Stimulated activated effector memory CD8-positive, alpha-beta T cell treated with anti-CD3 and anti-CD28 coated beads, Interleukin-12 subunit alpha, Interleukin-12 subunit beta, amount 100 ng/mL, for 72 hours (primary cell): ENCODE measurements around the gene ARRDC1.

Experiments used
- ATAC-seq: fragments of 150-1000 bp; cut with Tn5 transposase; 2 replicates; pipeline ENCODE4 v1.10.0; 2021
- DNase-seq, 2 donors: peaks; one replicate each; pipeline ENCODE4 v3.0.0; 2021 to 2022; ENCODE audit warnings: low spot score in 2 of 2
- H3K27ac Mint-ChIP-seq: one replicate; pipeline ENCODE4 v1.8.0; 2022; ENCODE audit warnings: mild to moderate bottlenecking, mixed read lengths
- H3K36me3 Mint-ChIP-seq: one replicate; pipeline ENCODE4 v1.8.0; 2022; ENCODE audit warnings: mild to moderate bottlenecking, mixed read lengths
- H3K4me1 Mint-ChIP-seq: one replicate; pipeline ENCODE4 v1.8.0; 2022; ENCODE audit warnings: mixed read lengths
- H3K4me3 Mint-ChIP-seq: one replicate; pipeline ENCODE4 v1.8.0; 2022; ENCODE audit warnings: mild to moderate bottlenecking, mixed read lengths
- H3K9me3 Mint-ChIP-seq: one replicate; pipeline ENCODE4 v1.8.0; 2022; ENCODE audit warnings: mixed read lengths

Gene ARRDC1

DNA sequence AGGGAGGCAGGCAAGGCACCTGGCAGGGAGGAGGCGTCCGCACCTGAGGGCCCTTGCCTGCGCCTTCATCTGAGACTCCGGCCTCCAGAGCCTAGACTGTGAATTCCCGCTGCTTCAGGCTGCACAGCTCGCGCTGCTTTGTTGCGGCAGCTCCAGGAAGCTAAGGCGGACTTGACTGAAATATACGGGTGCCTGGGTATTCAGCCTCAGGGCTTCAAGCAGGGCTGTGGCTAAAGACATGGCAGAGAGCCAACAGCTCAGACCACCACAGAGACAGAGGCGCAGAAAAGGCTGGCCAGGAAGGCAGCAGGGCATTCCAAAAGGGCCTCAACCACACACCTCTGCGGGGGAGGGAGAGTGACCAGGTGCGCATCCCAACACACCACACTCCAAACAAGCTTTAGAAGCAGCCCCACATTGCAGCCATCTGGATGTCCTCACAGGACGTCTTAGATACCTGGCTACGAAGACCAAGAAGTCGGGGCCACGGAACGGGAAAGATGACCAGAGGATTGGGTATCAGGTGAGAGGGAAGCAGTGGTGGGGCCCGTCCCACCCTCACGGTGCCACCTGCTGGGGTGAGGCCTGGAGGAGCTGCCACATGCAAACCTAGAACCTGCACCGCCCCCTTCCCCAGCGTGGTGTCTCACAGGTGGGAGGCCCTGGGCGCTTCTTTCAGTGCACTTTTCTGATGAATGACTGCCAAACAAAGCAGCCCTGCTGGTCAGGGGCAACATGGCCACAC is 25.1 kb upstream of the ARRDC1 start:
- no peak for ATAC-seq
- Mint-ChIP-seq H3K27ac (no peak overlapping the region), H3K36me3 (peaks cover 38% of the 10 kb centered on the region), H3K4me3 (no peak overlapping the region), H3K4me1 (peaks cover 23% of the 10 kb centered on the region), H3K9me3 (no peaks in the 10 kb centered on the region)
- DNase-seq: no peak

DNA sequence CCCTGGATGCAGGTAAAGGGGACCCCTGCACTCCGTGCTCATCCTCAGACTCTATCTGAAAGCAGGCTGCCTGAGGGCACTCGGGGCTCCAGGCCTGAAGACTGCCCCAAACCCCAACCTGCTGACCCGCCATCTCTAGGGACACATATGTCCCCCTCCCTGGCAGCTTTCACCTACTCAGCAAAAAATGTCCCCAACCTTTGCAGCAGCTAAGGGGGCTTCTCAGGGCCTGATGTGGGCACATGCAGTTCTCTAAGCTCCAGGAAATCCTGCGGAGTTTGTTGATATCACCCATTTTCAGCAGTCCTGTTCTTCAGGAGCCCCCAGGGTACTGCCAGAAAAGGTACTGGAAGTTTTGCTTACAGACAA is 24.5 kb upstream of the ARRDC1 start:
- Mint-ChIP-seq H3K4me3 (no peak overlapping the region), H3K9me3 (no peaks in the 10 kb centered on the region), H3K4me1 (peaks cover 17% of the 10 kb centered on the region), H3K27ac (no peak overlapping the region), H3K36me3 (peaks cover 38% of the 10 kb centered on the region)
- no peak for ATAC-seq
- DNase-seq: no peak

DNA sequence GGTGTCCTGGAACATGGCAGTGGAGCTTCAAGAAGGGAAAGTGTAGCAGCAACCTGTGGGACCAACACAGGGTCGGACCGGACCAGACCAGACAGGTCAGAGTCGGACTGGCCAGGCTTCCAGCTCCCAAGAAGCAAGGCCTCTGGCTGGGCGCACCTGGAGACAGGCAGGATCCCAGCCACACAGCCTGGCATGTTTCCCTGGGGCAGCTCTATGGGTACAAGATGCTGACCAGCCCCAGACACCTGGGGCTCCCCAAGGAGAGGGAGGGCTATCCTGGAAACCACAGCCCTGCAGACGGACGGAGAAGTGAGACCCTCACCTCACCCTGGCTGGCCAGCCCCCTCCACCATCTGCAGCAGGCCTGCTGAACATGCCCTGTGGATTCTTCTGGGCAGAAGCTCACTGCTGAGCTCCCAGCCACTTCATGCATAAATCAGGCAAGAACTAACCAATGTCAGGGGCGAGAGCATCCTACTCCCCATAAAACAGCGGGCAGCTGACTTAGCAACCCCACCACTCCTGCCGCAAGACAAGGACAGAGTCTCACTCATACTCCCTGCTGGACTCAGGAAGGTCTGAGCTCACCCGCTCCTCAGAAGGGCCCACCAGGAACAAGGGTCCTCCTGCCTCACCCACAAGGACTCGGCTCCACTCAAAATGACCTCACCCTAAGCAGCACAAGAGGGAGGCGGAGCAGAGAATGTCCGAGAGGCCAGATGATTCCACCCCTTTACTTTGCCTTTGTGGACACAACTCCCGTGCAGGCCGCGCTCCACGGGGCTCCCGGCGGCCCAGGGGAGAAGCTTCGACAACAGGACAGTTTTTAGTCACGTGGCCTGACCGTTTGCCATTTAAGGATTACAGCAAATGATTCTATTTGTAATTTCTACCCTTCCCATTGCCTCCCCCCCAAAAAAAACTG is 23.9 kb upstream of the ARRDC1 start:
- no peaks in the 10 kb centered on the region for H3K9me3 Mint-ChIP-seq
- H3K36me3 Mint-ChIP-seq: peaks cover 38% of the 10 kb centered on the region
- DNase-seq (no peak), ATAC-seq (no peak)
- peaks cover 11% of the 10 kb centered on the region for H3K4me1 Mint-ChIP-seq
- H3K27ac Mint-ChIP-seq: peak overlapping the region; percentile 14
- no peak overlapping the region for H3K4me3 Mint-ChIP-seq

DNA sequence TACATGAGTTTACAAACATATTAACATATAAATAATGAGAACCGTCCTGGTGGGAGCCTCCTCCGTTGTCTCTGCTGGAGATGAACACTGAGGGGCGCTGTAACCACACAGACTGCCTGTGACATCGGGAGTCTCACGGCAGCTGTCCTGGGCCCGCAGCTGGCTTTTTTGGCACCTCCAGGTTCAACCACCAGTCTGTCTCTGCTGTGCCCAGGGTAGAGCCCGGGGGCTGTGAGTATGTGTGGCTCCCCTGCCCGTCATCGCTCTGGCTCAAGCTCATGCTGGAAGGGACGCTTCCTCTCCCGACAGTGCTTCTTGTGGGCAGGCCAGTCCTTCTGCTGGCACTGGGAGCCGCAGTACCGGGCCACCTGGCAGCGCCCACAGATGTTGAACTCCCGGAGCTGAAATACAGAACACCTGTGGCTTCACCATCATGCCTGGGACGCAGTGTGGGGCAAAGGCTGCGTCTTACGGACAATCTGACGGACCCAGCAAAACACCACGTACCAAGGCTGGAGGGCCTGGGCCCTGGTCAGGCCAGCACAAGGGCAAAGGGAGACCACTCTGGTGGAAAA is 23.1 kb upstream of the ARRDC1 start:
- ATAC-seq (no peak), DNase-seq (no peak)
- H3K4me3 Mint-ChIP-seq: no peak overlapping the region
- H3K9me3 Mint-ChIP-seq: no peaks in the 10 kb centered on the region
- peaks cover 6% of the 10 kb centered on the region for H3K4me1 Mint-ChIP-seq
- no peak overlapping the region for H3K27ac Mint-ChIP-seq
- H3K36me3 Mint-ChIP-seq: peaks cover 42% of the 10 kb centered on the region

DNA sequence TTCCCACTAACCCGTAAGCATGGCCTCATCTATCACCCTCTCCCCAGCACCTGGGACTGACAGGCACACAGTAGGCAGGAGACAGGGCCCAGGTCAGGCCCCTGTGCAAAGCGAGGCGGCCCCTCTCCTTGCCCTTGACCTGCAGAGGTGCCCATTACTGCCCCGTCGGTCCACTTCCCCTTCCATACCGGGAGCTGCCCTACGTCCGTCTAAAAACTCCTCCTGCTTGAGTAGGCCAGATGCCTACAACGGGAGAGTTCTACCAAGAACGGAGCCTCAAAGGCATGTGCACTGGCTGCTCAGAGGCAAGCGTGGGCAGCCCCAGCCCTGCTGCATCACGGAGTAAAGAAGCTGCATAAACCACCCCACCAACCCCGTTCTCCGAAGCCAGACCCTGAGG is 22.1 kb upstream of the ARRDC1 start:
- DNase-seq (no peak), ATAC-seq (no peak)
- peaks cover 8% of the 10 kb centered on the region for H3K4me1 Mint-ChIP-seq
- peaks cover 52% of the 10 kb centered on the region for H3K36me3 Mint-ChIP-seq
- H3K9me3 Mint-ChIP-seq: no peaks in the 10 kb centered on the region
- H3K27ac Mint-ChIP-seq: peak overlapping the region; percentile 48
- H3K4me3 Mint-ChIP-seq: no peak overlapping the region

DNA sequence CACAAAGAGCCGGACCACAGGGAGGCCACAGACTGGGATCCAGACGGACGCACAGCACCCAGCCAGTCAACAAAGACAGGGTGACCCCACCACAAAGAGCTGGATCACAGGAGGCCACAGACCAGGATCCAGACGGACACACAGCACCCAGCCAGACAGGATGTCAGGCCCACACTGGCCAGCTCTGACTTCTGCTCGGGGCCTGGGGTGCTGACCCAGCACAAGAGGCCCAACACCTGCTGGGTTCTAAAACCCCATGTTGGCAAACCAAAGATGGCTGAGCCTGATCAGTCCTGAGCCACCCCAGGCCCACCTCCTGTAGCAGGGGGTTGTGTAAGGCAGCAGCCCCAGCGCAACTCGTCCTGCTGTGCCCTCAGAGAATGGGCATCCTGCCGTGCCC is 21.5 kb upstream of the ARRDC1 start:
- ATAC-seq (no peak), DNase-seq (no peak)
- Mint-ChIP-seq H3K27ac (peak overlapping the region; percentile 48), H3K4me1 (peaks cover 13% of the 10 kb centered on the region), H3K4me3 (no peak overlapping the region), H3K36me3 (peaks cover 58% of the 10 kb centered on the region), H3K9me3 (no peaks in the 10 kb centered on the region)

DNA sequence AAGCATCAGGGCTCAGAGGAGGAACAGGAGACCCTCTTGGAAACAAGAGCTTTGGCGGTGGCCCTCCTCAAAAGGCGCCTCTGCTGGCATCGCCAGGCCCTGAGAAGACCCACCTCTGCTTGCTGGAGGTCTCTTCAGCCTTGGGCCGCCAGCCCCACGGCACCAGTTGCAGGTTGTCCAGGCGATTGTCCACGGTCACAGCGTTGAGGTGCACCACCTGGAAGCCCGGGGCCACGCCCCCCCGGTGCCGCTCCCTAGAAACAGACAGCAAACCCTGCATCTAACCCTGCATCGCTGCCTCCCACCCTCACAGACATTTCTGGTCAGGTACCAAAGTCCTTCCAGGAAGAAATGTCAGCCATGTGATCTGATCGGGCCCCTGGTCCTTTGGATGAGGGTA is 18.6 kb upstream of the ARRDC1 start:
- H3K36me3 Mint-ChIP-seq: peaks cover 55% of the 10 kb centered on the region
- ATAC-seq: no peak
- no peak overlapping the region for H3K4me3 Mint-ChIP-seq
- H3K27ac Mint-ChIP-seq: no peak overlapping the region
- H3K4me1 Mint-ChIP-seq: peaks cover 19% of the 10 kb centered on the region
- DNase-seq: no peak
- H3K9me3 Mint-ChIP-seq: no peaks in the 10 kb centered on the region

DNA sequence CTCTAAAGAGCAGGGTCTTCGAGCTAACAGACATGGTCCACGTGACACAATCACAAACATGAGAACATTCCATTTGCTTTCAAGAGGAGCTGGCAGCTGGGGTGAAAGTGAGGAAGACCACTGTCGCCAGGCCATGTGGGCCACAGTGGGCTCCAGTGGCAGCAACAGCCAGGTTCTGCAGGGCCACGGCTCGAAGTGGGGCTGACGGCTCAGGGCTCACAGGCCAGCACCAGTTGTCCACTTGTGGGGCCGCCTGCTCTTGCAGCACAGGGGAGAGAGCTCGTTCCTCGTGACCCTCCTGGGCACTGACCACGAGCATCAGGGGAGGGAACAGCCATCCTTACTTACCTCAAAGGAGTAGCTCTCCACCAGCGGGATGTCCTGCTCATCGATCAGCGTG is 17.2 kb upstream of the ARRDC1 start:
- peak overlapping the region; percentile 74 for H3K4me3 Mint-ChIP-seq
- H3K36me3 Mint-ChIP-seq: peaks cover 50% of the 10 kb centered on the region
- peaks cover 19% of the 10 kb centered on the region for H3K4me1 Mint-ChIP-seq
- no peaks in the 10 kb centered on the region for H3K9me3 Mint-ChIP-seq
- peak overlapping the region; percentile 53 for H3K27ac Mint-ChIP-seq
- ATAC-seq: no peak
- DNase-seq: no peak

DNA sequence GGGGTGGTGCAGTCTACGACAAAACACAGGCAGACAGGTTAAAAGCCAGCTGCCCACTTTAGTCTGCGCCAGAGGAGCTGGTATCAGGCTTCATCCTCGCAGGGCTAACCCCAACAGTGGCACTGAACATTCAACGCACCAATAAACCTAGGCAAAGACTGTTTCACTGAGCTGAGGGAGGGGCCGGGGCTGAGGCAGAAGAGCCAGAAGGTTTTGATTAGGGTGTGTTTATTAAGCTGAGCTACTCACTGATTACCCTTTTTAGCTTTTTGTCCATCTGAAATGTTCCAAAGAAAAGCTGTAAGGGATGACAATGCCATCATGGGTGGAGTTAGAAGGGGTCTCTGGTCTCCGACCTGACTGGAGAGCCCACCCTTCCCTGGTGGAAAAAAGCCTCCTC is 16.6 kb upstream of the ARRDC1 start:
- Mint-ChIP-seq H3K4me3 (peak overlapping the region; percentile 74), H3K36me3 (peaks cover 45% of the 10 kb centered on the region), H3K9me3 (no peaks in the 10 kb centered on the region), H3K27ac (no peak overlapping the region), H3K4me1 (peaks cover 19% of the 10 kb centered on the region)
- no peak for DNase-seq
- no peak for ATAC-seq

DNA sequence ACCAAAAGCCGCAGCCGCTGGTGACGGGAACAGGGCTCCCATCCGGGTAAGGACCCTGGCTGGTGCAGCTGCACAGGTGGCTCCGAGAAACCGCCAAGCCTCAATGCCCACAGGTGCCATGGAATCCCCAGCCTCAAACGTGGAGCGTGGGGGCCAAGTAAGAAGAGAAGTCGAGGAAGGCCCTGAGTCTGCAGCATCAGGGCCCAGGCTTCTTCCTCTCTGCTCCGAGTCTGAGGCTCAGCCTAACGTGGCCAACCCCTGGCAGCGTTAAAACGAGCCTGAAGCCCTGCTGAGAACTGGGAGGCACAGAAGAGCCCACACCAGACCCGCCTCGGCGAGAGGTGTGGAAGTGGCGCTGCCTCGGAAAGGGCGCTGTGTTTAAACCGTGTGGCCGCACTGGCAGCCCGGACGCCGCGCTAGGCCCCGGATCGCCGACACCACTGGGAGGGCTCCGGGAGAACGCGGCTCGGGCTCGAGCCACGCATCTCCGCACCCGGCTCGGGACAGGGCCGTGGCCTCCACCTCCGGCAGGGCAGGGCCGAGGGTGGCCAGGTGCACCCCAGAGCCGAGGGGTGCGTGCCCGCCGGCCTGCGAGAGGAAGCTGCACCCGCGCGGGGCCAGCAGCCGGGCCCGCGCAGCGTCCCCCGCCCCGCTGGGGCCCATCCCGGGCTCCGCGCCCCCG is 15.9 kb upstream of the ARRDC1 start:
- Mint-ChIP-seq H3K9me3 (no peaks in the 10 kb centered on the region), H3K4me3 (peak overlapping the region; percentile 74), H3K36me3 (peaks cover 44% of the 10 kb centered on the region), H3K27ac (no peak overlapping the region), H3K4me1 (peaks cover 19% of the 10 kb centered on the region)
- DNase-seq (no peak), ATAC-seq (peak; percentile 4)

DNA sequence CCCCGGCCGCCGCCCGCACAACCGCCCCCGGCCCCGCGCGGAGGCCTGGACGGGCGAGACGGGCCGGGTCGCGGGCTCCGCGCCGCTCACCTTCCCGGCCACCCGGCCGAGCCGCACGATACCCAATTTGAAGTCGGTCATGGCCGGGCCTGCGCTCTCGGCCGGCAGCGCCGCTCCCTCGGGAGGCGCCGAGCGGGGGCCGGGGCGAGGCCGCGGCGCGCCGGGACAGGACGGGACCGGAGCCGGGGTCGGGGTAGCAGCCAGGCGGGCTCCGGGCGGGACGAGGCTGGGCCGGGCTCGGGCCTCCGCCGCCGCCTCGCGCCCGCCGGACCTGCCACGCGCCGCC is 15.4 kb upstream of the ARRDC1 start:
- Mint-ChIP-seq H3K9me3 (no peaks in the 10 kb centered on the region), H3K27ac (no peak overlapping the region), H3K4me3 (peak overlapping the region; percentile 82), H3K4me1 (peaks cover 19% of the 10 kb centered on the region), H3K36me3 (peaks cover 39% of the 10 kb centered on the region)
- ATAC-seq: peak; percentile 53
- DNase-seq: no peak

DNA sequence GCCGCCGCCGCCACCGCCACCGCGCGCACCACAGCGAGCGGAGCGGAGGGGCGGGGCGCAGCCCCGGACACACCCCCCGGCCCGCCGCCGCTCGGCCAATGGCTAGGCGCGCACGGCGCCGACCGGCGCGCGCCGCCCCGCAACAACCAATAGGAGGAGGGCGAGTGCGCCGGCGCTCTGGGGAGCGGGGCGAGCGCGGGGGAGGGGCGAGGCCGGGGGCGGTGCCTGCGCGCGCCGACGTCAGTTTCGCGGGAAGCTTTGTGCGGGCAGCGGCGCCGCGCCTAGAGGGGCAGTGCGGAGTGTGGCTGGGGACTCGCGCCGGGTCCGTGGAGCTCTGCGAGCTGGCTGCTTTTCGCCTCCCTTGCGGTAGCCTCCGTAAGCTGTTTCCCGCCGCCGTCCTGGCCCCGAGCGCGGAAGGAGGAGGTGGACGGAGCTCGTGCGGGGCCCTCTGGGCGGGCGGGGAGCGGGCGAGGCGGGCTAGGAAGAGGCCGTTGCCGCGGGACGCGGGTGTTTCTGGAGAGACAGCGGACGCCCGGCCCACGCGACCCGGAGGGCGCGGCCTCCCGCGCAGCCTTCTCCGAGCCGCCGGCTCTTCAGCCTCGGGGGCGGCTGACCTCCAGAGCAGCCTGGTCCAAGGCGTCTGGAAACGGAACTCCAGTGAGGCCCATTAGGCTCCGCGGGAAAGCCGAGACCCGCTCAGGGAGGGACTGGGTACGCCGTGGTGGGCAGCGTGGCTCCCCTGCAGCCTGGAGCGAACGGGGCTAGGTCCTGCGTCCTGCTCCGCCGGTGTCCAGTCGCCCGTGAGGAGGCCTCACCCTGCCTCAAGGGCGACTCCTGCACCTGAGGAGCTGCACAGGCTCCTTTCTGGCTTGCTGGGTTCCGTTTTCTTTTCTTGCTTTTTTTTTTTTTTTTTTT is 14.8 kb upstream of the ARRDC1 start, which contains the start of gene ZMYND19:
TSS of gene ZMYND19 (minus strand) at position 44 of the 915 bp plus-strand sequence. CDS start 249 bp downstream, outside the sequence.
- DNase-seq (peak; percentile 94 to 96), ATAC-seq (peak; percentile 95)
- Mint-ChIP-seq H3K27ac (peak within 1 kb of the TSS; percentile 89), H3K36me3 (peaks cover 32% of the 10 kb centered on the region), H3K4me1 (peaks cover 19% of the 10 kb centered on the region), H3K9me3 (no peaks in the 10 kb centered on the region), H3K4me3 (peak within 1 kb of the TSS; percentile 82)

DNA sequence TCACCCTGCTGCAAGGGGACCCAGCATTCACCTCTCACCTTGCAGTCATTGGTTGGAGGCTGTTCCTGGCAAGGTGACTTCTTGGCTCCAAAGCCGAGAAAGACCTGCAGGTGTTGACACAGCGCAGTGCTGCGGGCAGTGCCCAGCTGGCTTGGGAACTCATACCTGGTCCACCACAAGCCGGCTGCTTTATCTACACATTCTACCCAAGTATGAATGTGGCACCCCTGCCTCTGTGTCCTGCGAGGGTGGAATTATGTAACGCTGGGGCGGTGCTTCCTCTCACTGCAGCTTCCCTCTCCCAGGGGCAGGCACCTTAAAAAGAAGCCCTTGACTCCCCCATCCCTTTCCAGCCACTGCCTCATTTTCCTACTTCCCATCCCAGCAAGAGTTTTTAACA is 12.7 kb upstream of the ARRDC1 start:
- H3K4me3 Mint-ChIP-seq: no peak overlapping the region
- H3K36me3 Mint-ChIP-seq: peaks cover 12% of the 10 kb centered on the region
- H3K4me1 Mint-ChIP-seq: peaks cover 17% of the 10 kb centered on the region
- H3K9me3 Mint-ChIP-seq: no peaks in the 10 kb centered on the region
- DNase-seq: no peak
- H3K27ac Mint-ChIP-seq: no peak overlapping the region
- no peak for ATAC-seq

DNA sequence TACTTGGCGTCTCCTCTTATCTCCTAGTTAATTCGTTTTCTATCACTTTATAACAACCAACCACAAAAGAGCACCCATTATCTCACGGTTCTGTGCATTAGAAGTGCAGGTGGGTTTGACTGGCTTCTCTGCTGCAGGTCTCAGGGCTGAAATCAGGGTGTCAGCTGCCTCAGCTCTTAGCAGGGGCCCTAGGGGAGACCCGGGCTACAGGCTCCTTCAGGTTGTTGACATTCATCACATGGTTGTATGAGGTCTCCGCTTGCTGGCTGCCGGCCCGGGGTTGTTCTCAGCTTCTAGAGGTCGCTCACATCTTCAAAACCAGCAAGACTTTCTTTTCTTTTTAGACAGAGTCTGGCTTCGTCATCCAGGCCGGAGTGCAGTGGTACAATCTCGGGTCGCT is 12.3 kb upstream of the ARRDC1 start:
- Mint-ChIP-seq H3K4me3 (no peak overlapping the region), H3K36me3 (peaks cover 8% of the 10 kb centered on the region)

More for the DNA sequence above, 12.3 kb upstream of the ARRDC1 start:
- no peaks in the 10 kb centered on the region for H3K9me3 Mint-ChIP-seq
- no peak overlapping the region for H3K27ac Mint-ChIP-seq
- peaks cover 14% of the 10 kb centered on the region for H3K4me1 Mint-ChIP-seq
- ATAC-seq (no peak), DNase-seq (no peak)
